ENCODE results near the gene SPO11.

SPO11 gene

GRCh38 chr20:57386762-57387161, 57.2 kb downstream of the SPO11 start (continued):
- TF ChIP-seq POU6F1 (CRISPR knock-in tag; IDR thresholded peaks at IDR 0.05; ENCODE audit: borderline replicate concordance, low read depth) = no peak

GRCh38 chr20:57387463-57387862, 57.9 kb downstream of the SPO11 start:
- TF ChIP-seq TOX (CRISPR knock-in tag; IDR thresholded peaks at IDR 0.05; ENCODE audit: borderline replicate concordance) (no peak), TCF4 (CRISPR knock-in tag; IDR thresholded peaks at IDR 0.05; ENCODE audit: borderline replicate concordance) (no peak), ZC3H10 (CRISPR knock-in tag; IDR thresholded peaks at IDR 0.05) (no peak), SNAI2 (CRISPR knock-in tag; IDR thresholded peaks at IDR 0.05) (no peak), ZNF8 (CRISPR knock-in tag; IDR thresholded peaks at IDR 0.05) (no peak), PPARA (CRISPR knock-in tag; IDR thresholded peaks at IDR 0.05; ENCODE audit: borderline replicate concordance) (no peak), ZNF565 (CRISPR knock-in tag; conservative IDR thresholded peaks at IDR 0.05; ENCODE audit: low read depth) (no peak), CSRNP3 (CRISPR knock-in tag; IDR thresholded peaks at IDR 0.05) (no peak), POU6F1 (CRISPR knock-in tag; IDR thresholded peaks at IDR 0.05; ENCODE audit: borderline replicate concordance, low read depth) (no peak)
- no peak for ATAC-seq

GRCh38 chr20:57387945-57388371, 58.4 kb downstream of the SPO11 start:
- ATAC-seq = no peak
- TF ChIP-seq ZNF565 (CRISPR knock-in tag; conservative IDR thresholded peaks at IDR 0.05; ENCODE audit: low read depth) (no peak), PATZ1 (CRISPR knock-in tag; IDR thresholded peaks at IDR 0.05; ENCODE audit: borderline replicate concordance) (no peak), ESRRG (CRISPR knock-in tag; IDR thresholded peaks at IDR 0.05) (no peak), ZNF8 (CRISPR knock-in tag; IDR thresholded peaks at IDR 0.05) (no peak), POU6F1 (CRISPR knock-in tag; IDR thresholded peaks at IDR 0.05; ENCODE audit: borderline replicate concordance, low read depth) (no peak), TOX (CRISPR knock-in tag; IDR thresholded peaks at IDR 0.05; ENCODE audit: borderline replicate concordance) (no peak), ISL1 (CRISPR knock-in tag; IDR thresholded peaks at IDR 0.05) (no peak), CREB5 (CRISPR knock-in tag; IDR thresholded peaks at IDR 0.05; ENCODE audit: low read depth) (no peak), SNAI2 (CRISPR knock-in tag; IDR thresholded peaks at IDR 0.05) (no peak), CSDC2 (CRISPR knock-in tag; IDR thresholded peaks at IDR 0.05) (no peak), ZFP30 (CRISPR knock-in tag; IDR thresholded peaks at IDR 0.05) (no peak), ZFP3 (CRISPR knock-in tag; IDR thresholded peaks at IDR 0.05) (no peak), PPARA (CRISPR knock-in tag; IDR thresholded peaks at IDR 0.05; ENCODE audit: borderline replicate concordance) (no peak), OSR1 (CRISPR knock-in tag; IDR thresholded peaks at IDR 0.05) (no peak), BACH2 (CRISPR knock-in tag; IDR thresholded peaks at IDR 0.05; ENCODE audit: borderline replicate concordance) (no peak), ARNTL (CRISPR knock-in tag; IDR thresholded peaks at IDR 0.05; ENCODE audit: borderline replicate concordance, low read depth) (no peak), RARB (CRISPR knock-in tag; IDR thresholded peaks at IDR 0.05) (no peak), GLIS3 (CRISPR knock-in tag; IDR thresholded peaks at IDR 0.05) (no peak), TCF4 (CRISPR knock-in tag; IDR thresholded peaks at IDR 0.05; ENCODE audit: borderline replicate concordance) (no peak), TSHZ2 (CRISPR knock-in tag; IDR thresholded peaks at IDR 0.05) (no peak)
